Measurements from ENCODE around the gene CPB2. TPM values are rescaled to one million over a fixed set of nuclear protein-coding genes. Genes with fewer than 3 reads are reported as not detected.

CPB2 gene
- total and polyA plus RNA-seq, 2 of the 8 experiments (the other 6 are each of a cell fraction or from before 2014, with no cell fraction given) = not detected

DNA sequence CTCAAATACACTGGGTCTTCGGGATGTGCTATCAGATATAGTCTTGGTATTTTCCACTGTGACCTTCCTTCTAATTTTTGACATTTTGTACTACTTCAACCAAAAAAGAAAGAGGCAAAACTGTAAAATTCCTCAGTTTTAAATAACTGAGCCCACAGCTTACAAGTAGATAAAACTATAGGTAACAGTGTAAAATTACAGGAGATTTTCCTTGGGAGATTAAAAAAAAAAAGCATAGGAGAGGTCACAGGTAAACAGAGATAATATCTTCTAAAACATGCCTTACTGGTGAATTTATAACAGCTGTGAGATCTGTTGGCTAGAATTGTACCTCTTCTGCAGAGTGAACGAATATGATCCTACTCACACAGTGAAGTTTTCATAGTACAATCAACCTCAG, 59.4 kb downstream of the CPB2 start (continued):
- no peak for TF ChIP-seq BRCA1 (IDR thresholded peaks at IDR 0.05; ENCODE audit: low read depth, low read length)
- TF ChIP-seq PHF8 (conservative IDR thresholded peaks at IDR 0.05; ENCODE audit: low read depth, low read length) = no peak

Measured in H1 (cell line).